HG02678 (cell line): ENCODE measurements around the gene STARD13.

ENCODE experiments used
- ATAC-seq: cut with Tn5 transposase; IDR thresholded peaks from one replicate; pipeline ENCODE4 v1.9.1; 2021; ENCODE audit warnings: mild to moderate bottlenecking, moderate library complexity; ENCODE audit not compliant: unreplicated experiment

The STARD13 gene

GRCh38 chr13:33069365-33069764 lies 216.2 kb downstream of the STARD13 start:
- no peak for ATAC-seq

GRCh38 chr13:33066329-33066728 lies 219.2 kb downstream of the STARD13 start:
- ATAC-seq: no peak

DNA sequence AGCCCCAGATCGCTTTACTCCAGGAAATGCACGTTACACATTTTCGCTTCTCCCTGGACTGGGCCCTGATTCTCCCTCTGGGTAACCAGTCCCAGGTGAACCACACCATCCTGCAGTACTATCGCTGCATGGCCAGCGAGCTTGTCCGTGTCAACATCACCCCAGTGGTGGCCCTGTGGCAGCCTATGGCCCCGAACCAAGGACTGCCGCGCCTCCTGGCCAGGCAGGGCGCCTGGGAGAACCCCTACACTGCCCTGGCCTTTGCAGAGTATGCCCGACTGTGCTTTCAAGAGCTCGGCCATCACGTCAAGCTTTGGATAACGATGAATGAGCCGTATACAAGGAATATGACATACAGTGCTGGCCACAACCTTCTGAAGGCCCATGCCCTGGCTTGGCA lies 224.7 kb downstream of the STARD13 start:
- ATAC-seq: no peak

DNA sequence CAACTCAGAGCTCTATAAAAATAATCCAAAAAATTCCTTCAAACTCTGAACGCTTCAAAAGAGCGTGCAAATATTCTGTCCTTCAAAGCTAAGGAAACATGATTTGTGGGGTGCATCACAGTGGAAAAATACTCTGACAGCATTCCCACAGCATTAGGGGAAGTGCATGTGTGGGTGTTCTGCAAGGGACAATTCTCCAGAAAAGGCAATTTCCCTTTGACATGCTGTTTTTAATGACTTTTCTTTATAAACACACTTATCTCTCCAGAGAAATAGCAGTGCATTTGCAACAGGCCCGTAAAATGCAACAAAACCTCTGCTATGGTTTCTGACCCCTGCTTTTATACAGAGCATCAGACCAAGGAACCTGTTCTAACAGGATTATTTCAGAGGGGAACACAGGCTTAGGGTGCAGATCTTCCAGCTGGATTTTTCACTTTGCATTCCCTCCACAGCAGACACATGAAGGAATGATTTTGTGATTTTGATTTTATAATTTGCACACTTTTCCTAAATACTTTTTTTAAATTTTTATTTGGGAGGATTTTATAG lies 226.7 kb downstream of the STARD13 start:
- no peak for ATAC-seq

GRCh38 chr13:33057019-33057780 lies 228.4 kb downstream of the STARD13 start:
- no peak for ATAC-seq

DNA sequence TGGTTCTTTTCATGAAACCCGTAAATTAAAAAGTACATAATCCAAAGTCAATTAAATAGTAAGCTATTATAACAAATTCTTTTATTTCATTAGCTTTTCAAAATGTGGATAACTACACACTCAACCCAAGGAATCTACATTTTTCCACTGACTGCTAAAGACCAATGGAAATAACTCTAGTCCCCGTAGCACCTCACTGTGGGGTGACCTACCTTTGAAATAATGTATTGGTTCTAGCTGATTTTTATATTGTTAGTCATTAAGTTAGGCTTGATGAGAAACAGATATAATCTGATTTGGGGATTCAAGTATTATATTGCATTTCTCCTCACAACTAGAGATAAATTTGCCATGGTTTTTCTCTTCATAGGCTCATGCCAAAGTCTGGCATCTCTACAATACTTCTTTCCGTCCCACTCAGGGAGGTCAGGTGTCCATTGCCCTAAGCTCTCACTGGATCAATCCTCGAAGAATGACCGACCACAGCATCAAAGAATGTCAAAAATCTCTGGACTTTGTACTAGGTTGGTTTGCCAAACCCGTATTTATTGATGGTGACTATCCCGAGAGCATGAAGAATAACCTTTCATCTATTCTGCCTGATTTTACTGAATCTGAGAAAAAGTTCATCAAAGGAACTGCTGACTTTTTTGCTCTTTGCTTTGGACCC lies 232.0 kb downstream of the STARD13 start:
- ATAC-seq: no peak
